CD4-positive, alpha-beta T cell treated with Interleukin-21 for 1 hour (primary cell): ENCODE measurements around the gene PRDM15.
"Not testable (repeated sequence)": the region's sequence is repeated elsewhere in the genome, so short reads cannot be mapped to it uniquely, and the experiment has no call there.

Experiments
- DNase-seq: peaks from one replicate; pipeline ENCODE4 v3.0.0-alpha.2; 2020

PRDM15 gene

DNA sequence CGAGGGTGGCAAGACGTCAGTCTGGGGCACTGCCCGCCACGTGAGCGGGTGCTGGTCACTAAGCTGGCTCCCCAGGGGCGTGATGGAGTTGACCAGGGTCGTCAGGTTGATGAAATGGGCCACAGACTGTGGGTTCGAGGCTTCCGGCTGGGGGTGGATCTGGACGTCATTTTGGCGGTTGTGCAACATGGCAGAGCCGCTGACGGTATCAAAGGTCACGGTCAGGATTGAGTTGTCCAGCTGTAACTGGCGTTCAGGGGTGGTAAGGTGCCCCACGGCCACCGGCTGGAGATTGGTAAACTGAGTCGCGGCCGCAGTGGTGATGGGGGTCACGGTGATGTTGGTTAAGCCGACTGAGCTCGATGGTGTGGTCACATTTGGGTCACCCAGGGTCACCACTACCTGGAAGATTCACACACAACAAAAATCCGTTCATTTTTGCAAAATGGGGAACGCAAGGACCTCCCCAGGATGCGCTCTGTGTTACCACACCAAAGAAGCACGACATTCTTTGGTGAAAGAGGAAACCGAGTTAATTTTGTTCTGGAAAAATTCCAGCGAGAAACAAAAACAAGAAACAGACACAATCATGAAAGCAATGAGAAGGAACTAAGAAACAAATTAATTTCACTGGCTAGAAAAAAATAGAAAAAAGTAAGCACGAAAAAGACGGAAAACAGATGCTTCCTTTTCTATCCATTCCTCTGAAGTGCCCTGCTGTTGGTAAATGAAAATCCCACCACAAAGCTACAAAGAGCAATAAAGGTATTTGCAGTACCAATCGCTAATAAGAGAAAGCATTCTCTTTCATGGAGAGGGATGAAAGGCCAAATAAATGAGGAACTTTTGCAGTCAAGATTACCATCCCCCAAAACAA is 77.6 kb downstream of the PRDM15 start:
- DNase-seq: no peak

- no peak for DNase-seq
These were observed 78.5 kb downstream of the PRDM15 start for GRCh38 chr21:41800425-41801320.

DNA sequence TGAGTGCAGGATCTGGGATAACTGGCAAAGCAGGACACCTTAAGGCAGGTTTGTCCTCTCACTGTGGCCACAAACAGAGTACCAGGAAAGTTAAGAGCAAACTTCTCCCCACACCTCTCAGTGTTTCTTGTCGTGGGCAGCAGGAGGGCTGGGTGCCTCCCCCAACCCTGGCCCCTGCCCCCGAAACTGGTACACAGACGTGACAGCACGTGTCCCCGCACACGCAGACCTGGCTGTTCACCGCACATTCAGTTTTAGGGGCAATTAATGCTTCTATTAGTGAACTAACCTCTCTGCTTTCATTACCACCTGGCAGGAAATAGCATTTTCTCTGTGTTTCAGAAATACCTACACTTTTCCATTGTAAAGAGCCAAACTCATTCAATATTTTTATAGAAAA is 79.4 kb downstream of the PRDM15 start:
- no peak for DNase-seq

DNA sequence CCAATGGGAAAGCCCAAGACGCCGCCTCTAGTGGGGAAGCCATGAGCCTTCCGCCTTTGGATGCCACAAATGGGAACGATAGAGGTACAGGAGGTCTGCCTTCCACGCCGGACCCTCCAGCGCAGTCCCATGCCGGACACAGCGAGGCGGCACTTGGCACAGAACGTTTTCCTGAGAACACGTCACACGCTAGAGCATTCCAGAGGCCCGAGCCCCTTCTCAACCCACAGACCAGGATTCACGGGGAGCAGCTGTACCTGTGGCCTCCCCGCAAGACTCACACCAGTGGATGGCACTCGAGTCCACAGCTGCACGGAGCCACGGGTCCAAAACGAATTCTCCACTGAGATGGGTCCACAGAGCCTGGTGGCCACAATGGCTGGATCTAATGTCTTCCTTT is 80.8 kb downstream of the PRDM15 start:
- no peak for DNase-seq

DNA sequence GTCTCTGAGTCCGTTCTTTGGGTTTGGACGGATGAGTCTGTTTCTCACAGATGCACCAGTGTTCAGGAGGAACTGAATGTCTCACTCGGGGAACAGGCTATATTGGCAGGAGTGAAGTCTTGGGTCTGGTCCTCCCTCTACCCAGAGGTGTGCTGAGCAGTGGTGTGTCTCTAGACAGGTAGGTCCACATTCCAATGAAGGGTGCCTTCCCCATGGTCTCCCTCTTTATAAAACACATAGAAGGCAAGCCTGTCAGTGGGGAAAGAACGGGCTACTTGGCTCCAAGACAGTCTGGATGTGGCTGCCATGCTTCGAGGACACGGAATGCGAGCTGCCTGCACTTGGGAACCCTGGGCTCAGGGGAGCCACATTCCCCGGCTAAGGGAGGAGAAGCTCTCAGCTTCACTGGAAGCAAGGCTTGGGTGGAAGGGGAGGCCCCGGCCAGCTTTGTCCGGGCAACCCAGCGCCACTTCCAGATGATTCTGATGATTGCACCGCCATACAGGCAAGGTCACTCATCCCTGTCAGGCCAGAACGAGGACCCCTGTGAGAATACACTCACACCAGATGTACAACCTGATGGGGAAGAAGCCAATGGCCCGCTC is 82.6 kb downstream of the PRDM15 start:
- DNase-seq: no peak

GRCh38 chr21:41795726-41796125 is 83.4 kb downstream of the PRDM15 start:
- DNase-seq: no peak

DNA sequence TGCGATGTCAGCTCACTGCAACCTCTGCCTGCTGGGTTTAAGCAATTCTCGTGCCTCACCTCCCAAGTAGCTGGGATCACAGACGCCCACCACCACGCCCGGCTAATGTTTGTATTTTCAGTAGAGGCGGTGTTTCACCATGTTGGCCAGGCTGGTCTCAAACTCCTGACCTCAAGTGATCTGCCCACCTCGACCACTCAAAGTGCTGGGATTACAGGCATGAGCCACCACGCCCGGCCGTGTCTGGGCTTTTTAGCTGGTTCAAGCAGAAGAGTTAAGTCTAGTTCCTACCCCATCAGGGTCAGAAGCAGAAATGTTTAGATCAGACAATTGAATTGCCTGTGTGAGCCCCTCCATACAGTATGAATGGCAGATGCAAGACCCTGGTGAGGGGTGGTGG is 84.5 kb downstream of the PRDM15 start:
- DNase-seq: no peak

- no peak for DNase-seq
These were observed 86.4 kb downstream of the PRDM15 start for GRCh38 chr21:41792711-41793110.

GRCh38 chr21:41786509-41786987 is 92.6 kb downstream of the PRDM15 start:
- no peak for DNase-seq

GRCh38 chr21:41785262-41785661 is 93.9 kb downstream of the PRDM15 start:
- DNase-seq: not testable (repeated sequence)

GRCh38 chr21:41784456-41785102 is 94.6 kb downstream of the PRDM15 start:
- no peak for DNase-seq

DNA sequence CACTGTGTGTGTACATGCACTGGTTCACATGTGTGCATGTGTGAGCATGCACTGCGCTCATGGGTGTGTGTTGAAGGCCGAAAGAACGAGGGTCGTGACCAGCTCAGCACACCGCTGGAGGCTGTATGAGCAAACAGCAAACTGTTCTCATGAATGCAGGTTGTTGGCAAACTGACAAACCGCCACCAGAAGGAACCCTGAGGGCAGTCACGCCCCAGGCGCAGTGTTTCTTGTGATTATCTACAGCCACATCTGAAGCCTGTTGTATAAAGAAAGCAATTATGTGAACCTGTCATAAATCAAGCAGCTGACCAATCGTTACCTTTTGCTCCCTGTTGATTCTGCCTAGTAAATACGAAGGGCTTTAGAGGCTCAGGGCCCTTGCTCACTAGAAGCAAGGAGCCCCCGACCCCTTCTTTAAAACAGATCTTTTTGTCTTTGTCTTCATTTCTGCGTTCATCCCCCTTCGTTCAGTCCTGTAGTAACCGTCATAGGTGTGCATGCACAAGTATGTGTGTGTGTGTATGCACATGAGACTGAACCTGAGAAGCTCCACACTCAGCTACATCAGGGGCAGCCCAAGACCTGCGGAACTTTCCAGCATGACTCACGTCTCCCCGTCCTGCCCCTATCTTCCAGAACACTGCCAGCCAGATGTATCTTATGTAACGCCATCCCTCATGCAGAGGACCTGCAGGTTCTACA is 95.5 kb downstream of the PRDM15 start:
- no peak for DNase-seq

DNA sequence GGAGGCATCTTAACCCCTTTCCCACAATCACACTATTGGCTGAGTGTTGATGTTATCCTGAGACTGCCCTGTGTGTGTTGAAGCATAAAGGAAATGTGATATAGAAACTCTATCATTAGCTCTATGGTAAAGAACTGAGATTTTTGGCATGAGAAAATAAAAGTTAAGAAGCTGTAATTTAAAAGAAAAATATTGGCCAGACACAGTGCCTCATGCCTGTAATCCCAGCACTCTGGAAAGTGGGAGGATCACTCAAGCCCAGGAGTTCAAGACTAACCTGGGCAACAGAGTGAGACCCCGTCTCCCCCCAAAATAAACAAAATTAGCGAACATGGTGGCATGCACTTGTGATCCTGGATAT is 98.1 kb downstream of the PRDM15 start:
- DNase-seq: no peak

DNA sequence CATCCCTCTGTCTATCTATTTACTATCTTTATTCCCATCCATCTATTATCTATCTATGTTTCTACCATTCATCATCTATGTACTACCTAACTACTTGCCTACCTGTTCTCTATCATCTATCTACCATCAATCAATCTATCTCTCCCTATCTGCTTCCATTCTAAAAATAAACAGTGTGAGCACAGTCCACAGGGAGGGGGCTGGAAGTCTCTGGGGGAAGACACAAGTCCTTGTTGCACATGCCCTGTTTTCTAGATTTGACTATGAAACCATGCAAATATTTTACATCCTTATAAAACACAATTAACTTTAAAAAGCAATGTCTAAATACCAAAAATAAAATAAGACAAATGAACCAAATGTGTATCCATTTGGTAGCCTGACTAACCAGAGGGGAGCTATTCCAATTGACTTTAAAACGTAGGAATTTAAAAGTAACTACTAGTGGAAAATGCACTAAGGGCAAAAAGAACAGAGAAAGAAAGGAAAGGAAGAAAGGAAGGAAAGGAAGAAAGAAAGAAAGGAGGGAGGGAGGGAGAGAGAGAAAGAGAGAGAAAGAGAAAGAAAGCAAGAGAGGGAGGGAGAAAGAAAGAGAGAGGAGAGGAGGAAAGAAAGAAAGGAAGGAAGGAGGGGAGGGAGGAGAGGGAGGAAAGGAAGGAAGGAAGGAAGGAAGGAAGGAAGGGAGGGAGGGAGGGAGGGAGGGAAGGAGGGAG is 98.7 kb downstream of the PRDM15 start:
- no peak for DNase-seq

GRCh38 chr21:41779659-41780058 is 99.5 kb downstream of the PRDM15 start:
- no peak for DNase-seq

DNA sequence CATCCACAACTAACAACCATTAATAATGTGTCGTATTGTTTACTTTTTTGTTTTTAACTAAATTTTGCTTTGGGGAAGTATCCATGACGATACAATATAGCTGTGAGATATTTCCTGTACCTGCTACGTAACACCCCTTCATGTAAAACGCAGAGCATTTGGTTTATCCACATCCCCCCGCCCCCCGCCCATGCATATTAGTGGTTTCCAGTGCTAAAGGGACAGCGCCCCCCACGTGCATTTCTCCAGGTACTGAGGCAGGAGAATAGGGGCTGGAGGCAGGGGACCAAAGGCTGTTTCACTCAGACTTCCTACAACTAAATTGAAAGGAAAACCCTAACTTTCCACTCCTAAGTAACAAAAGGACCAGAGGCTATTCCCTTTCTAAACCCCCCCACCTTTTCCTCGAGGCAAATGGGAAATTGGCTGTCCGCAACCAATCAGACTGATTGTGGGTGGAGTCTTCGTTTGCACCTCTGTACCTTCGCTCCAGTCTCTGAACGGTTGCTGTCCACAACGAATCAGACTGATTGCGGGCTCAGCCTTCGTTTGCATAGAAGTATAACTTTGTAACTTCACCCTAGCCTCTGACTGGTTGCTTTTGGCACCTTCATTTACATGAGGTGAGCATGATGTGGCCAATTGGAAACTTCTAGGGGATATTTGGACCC is 100.1 kb downstream of the PRDM15 start:
- DNase-seq: no peak

- DNase-seq: no peak
These were observed 101.0 kb downstream of the PRDM15 start for GRCh38 chr21:41777951-41778815.

DNA sequence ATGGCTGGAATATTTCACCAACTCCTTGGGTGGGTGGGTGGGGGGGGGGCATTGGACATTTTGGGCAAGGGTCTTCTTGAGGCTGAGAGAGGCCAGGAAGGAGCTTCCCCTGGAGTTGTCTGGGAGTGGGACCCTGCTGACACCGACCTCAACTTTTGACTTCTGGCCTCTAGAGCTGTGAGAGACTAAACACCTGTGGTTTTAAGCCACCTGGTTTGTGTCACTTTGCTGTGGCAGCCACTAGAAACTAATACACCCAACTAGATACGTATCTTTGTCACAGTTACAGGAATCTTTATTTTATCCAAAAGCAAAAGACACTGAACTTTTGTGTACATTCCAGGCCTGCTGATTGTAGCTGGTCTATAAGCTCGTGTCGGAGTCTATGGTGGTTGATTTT is 102.4 kb downstream of the PRDM15 start:
- no peak for DNase-seq

DNA sequence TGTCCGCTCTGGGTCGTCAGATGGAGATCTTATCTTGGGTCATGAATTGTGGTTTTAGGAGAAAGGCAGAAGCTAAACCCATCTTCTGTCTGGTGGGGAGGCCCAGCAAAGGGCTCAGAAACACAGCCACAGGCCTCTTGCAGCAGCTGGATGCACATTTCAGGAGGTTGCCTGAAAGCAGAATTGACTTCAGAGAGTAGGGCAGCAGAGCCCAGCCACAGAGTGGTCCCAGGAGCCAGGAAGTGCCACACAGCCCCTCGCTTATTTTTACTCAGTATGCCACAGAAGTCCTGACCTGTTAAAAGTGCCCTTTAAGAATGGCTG is 104.0 kb downstream of the PRDM15 start:
- DNase-seq: no peak
